GM21576 (cell line): Measurements from ENCODE around the gene SNX19.
A peak's percentile ranks its signal among the peaks of the same experiment; 100 is the strongest.
"Not testable (repeated sequence)": the region's sequence is repeated elsewhere in the genome, so short reads cannot be mapped to it uniquely, and the experiment has no call there.

Experiments used
- ATAC-seq: cut with Tn5 transposase; IDR thresholded peaks from one replicate; pipeline ENCODE4 v1.9.1; 2021; ENCODE audit warnings: mild to moderate bottlenecking, moderate library complexity; ENCODE audit not compliant: unreplicated experiment

The SNX19 gene

GRCh38 chr11:130874396-130874795, 41.9 kb downstream of the SNX19 start:
- ATAC-seq: no peak

- ATAC-seq: no peak
Observed at GRCh38 chr11:130873761-130874160, 42.5 kb downstream of the SNX19 start.

GRCh38 chr11:130872981-130873380, 43.3 kb downstream of the SNX19 start:
- ATAC-seq: no peak

GRCh38 chr11:130872513-130872912, 43.8 kb downstream of the SNX19 start:
- ATAC-seq: no peak

- no peak for ATAC-seq
Observed at GRCh38 chr11:130872102-130872501, 44.2 kb downstream of the SNX19 start.

- no peak for ATAC-seq
Observed at GRCh38 chr11:130871616-130872015, 44.7 kb downstream of the SNX19 start.

GRCh38 chr11:130868721-130869390, 47.4 kb downstream of the SNX19 start:
- no peak for ATAC-seq

GRCh38 chr11:130868086-130868710, 48.1 kb downstream of the SNX19 start:
- no peak for ATAC-seq

- ATAC-seq: no peak
Observed at GRCh38 chr11:130866831-130867230, 49.4 kb downstream of the SNX19 start.

- no peak for ATAC-seq
Observed at GRCh38 chr11:130865774-130866114, 50.5 kb downstream of the SNX19 start.

GRCh38 chr11:130865091-130865773, 51.0 kb downstream of the SNX19 start:
- no peak for ATAC-seq

GRCh38 chr11:130861902-130862860, 54.1 kb downstream of the SNX19 start:
- ATAC-seq: peak; percentile 83

GRCh38 chr11:130861283-130861682, 55.0 kb downstream of the SNX19 start:
- ATAC-seq: no peak

GRCh38 chr11:130859886-130860285, 56.4 kb downstream of the SNX19 start:
- no peak for ATAC-seq

- no peak for ATAC-seq
Observed at GRCh38 chr11:130858215-130858614, 58.1 kb downstream of the SNX19 start.

- not testable (repeated sequence) for ATAC-seq
Observed at GRCh38 chr11:130855707-130856106, 60.6 kb downstream of the SNX19 start.

- ATAC-seq: peak; percentile 55
Observed at GRCh38 chr11:130854483-130854882, 61.8 kb downstream of the SNX19 start.

GRCh38 chr11:130852589-130852988, 63.7 kb downstream of the SNX19 start:
- ATAC-seq: no peak

- no peak for ATAC-seq
Observed at GRCh38 chr11:130850185-130850944, 65.9 kb downstream of the SNX19 start.

GRCh38 chr11:130849215-130849568, 67.1 kb downstream of the SNX19 start:
- ATAC-seq: no peak
